GM18951 (cell line): ENCODE data around the gene DRAM1.

Experiments used
- POLR2A ChIP-seq: IDR thresholded peaks from 4 replicates; pipeline ENCODE4 v1.6.1; 2011; ENCODE audit warnings: mild to moderate bottlenecking; ENCODE audit not compliant: insufficient read length, insufficient read depth; ENCODE audit errors: extremely low read depth
- in situ Hi-C: fragments of 300-500 bp; cut with MboI; formaldehyde crosslinking; loops from one replicate; pipeline ENCODE4 v1.12.0; 2022; ENCODE audit warnings: low sequenced_read_pairs, mixed read lengths, inconsistent platforms; ENCODE audit not compliant: unreplicated experiment

Gene DRAM1, protein sequence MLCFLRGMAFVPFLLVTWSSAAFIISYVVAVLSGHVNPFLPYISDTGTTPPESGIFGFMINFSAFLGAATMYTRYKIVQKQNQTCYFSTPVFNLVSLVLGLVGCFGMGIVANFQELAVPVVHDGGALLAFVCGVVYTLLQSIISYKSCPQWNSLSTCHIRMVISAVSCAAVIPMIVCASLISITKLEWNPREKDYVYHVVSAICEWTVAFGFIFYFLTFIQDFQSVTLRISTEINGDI

GRCh38 chr12:101876861-101877805 lies at the start of gene DRAM1:
Gene DRAM1 (plus strand): TSS chr12:101877580. CDS start chr12:101877790, 210 bp downstream.
- peak; percentile 85 for TF ChIP-seq POLR2A
- in situ Hi-C loops: no loop called here

- in situ Hi-C loops: loop anchor here (5.0 kb wide), 1 partner anchor 36 kb away; no protein-coding TSS in a partner anchor
- no peak for TF ChIP-seq POLR2A
Observed at GRCh38 chr12:101828463-101829196, 48.8 kb upstream of the DRAM1 start.

DNA sequence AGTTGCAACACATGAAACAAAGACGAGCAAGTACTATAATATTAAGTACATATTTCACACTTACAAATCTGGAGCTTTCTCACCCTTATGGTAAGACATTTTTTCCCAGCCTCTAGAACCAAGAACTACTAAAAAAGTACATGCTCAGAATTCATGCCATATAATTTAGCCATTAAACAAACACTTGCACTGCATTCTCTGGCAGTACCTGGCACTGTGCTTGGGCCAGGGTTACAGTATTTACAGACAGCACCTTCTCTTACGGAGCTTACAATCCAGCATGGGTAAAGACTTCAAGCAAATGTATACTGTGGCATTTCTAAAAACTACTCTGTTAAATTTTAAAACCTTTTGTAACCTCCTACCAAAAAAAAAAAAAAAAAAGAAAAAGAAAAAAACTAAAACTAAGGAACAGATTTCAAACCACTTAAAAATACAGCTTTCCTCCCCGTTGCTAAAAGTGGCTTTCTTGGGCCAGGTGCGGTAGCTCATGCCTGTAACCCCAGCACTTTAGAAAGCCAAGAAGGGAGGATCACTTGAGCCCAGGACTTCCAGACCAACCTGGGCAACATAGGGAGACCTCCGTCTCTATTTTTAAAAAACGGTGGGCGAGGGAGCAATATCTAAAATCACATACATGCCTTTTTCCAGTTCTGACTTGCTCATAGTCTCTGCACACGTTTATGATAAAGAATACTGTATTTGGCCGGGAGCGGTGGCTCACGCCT lies 47.6 kb upstream of the DRAM1 start:
- no peak for TF ChIP-seq POLR2A
- in situ Hi-C loops: loop anchor here (5.0 to 10.0 kb wide), 2 partner anchors 38 to 55 kb away; no protein-coding TSS in a partner anchor

DNA sequence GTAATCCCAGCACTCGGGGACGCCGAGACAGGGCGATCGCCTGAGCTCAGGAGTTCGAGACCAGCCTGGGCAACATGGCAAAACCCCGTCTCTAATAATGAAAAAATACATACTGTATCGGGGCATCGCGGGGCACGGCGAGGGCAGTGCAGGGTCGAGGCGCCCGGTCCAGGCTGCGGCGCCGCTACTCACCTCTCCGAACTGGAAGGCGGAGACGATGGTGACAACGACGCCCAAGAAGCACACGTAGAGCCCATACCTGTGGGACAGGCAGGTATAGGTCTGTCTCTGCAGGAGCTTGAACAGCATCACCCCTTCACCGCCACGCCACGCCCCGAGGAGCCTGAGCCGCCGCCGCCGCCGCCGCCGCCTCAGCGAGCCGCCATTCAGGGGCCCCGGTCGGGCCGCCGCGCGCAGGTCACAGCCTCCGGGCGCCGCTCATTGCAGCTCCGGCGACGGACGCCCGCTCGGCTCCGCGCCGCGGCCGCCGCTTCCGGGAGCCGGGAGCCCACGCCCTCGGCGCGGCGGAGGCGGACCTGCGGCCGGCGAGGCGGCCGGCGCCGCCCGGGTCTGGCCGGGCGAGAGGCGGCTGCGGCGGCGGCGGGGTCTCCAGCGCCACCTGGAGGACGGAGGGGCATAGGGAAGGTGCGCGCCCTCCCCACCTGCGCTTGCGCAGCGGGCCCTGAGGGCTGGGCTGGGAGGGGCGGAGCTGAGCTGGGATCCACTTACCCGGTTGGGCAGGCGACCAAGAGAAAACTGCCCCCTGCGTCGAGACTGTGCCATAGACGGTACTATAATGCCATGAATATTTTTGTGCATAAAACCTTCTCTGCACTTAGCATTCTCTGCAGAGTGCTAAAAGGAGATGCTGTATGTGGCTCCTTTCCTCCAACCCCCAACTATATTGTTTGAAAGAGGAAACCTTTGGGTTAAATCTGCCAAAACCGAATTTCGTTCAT lies 46.7 kb upstream of the DRAM1 start, which contains the start of gene GNPTAB:
Gene GNPTAB, minus strand, starts transcription at position 593 of the 959 bp plus-strand sequence. Its CDS starts 284 bp downstream, at position 309.
- in situ Hi-C loops: loop anchor here (10.0 kb wide), 1 partner anchor 56 kb away; no protein-coding TSS in a partner anchor
- peak; percentile 85 for TF ChIP-seq POLR2A

GRCh38 chr12:101832030-101832429 lies 45.4 kb upstream of the DRAM1 start:
- in situ Hi-C loops: loop anchor here (10.0 kb wide), 1 partner anchor 57 kb away; no protein-coding TSS in a partner anchor
- no peak for TF ChIP-seq POLR2A

GRCh38 chr12:101838628-101839323 lies 38.6 kb upstream of the DRAM1 start:
- in situ Hi-C loops: loop anchor here (10.0 kb wide), 1 partner anchor 64 kb away; no protein-coding TSS in a partner anchor

DNA sequence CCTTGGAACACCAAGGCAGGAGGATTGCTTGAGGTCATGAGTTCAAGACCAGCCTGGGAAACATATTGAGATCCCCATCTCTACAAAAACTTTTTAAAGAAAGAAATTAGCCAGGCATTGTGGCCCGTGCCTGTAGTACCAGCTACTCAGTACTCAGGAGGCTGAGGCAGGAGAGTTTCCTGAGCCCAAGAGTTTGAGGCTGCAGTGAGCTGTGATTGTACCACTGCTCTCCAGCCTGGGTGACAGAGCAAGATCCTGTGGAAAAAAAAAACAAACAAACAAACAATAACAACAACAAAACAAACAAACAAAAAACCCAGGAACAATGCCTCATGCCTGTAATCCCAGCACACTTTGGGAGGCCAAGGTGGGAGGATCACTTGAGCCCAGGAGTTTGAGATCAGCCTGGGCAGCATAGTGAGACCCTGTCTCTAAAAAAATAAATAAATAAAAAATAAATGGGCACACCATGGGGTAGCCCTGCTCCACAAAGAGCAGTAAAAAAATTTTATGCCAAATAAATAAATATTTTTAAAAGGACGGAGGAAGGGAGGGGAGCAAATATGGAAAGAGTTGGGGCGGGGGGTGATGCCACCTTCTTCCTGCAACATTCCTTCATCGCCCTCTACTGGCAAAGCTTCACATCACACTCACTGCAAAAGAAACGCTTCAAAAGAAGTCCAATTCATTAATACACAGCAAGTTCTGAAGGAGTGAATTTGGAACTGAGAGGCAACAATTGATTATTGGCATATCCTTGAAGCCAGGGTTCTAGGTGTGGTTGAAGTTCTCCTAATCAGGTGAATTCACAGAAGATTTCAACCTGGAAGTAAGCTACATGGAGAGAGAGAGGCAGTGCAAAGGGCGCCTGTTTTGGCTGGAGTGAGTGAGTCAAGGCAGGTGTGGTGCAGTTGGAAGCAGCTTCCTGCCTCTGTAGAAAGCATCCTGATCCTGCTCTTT lies 37.8 kb upstream of the DRAM1 start:
- TF ChIP-seq POLR2A: no peak
- in situ Hi-C loops: loop anchor here (10.0 kb wide), 1 partner anchor 65 kb away; no protein-coding TSS in a partner anchor

More at GRCh38 chr12:101838628-101839323, 38.6 kb upstream of the DRAM1 start:
- TF ChIP-seq POLR2A: no peak

DNA sequence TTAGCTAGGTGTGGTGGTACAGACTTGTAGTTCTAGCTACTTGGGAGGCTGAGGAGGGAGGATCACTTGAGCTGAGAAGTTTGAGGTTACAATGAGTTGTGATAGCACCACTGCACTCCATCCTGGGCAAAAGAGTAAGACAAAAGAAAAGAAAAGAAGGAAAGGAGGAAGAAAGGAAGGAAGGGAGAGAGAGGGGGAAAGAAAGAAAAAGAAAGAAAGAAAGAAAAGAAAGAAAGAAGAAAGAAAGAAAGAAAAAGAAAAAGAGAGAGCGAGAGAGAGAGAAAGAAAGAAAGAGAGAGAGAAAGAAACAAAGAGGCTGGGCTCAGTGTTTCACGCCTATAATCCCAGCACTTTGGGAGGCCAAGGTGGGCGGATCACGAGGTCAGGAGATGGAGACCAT lies 36.3 kb upstream of the DRAM1 start:
- no peak for TF ChIP-seq POLR2A
- in situ Hi-C loops: no loop called here

GRCh38 chr12:101845137-101845711 lies 32.2 kb upstream of the DRAM1 start:
- in situ Hi-C loops: no loop called here
- TF ChIP-seq POLR2A: no peak
